ENCODE results near the gene CRYBB3.

The CRYBB3 gene

DNA sequence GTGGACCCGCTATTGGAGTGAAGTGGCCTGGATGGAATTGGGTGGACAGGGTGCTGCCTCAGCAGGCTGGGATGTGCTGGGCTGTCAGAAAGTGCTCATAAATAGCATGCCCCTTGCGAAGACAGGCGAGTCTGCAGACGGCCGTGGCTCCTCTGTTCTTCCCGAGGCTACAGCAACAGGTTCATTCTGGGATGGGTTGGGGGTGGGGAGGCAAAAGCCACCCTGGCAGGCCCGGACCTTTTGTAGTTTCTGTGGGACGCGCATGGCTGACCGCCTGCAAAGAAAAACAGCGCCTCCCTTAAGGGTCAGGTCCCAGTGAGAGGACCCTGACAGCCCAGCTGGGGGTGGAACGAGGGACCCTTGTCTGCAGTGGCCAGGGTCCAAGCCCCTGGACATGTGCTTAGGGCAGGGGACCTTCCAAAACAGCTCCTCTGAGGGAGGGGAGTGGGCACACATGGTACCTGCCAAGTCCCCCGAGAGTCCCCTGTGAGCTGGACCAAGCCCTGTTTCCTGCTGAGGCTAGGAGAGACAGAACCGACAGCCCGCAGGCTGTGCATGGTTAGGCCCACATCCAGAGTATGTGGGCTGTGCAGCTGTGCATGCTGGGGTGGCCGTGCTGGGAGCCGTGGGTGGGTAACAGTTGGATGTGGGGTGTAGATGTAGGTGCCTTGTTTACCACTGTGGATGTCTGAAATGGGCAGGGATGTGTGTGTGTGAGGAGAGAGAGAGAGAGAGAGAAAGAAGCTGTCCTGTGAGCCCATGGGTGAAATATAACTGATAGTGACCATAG is at the start of gene CRYBB3:
Gene CRYBB3 (plus strand): TSS at position 128 of the 790 bp plus-strand sequence. CDS start 1,539 bp downstream, outside the sequence.
- no peak for DNase-seq

DNA sequence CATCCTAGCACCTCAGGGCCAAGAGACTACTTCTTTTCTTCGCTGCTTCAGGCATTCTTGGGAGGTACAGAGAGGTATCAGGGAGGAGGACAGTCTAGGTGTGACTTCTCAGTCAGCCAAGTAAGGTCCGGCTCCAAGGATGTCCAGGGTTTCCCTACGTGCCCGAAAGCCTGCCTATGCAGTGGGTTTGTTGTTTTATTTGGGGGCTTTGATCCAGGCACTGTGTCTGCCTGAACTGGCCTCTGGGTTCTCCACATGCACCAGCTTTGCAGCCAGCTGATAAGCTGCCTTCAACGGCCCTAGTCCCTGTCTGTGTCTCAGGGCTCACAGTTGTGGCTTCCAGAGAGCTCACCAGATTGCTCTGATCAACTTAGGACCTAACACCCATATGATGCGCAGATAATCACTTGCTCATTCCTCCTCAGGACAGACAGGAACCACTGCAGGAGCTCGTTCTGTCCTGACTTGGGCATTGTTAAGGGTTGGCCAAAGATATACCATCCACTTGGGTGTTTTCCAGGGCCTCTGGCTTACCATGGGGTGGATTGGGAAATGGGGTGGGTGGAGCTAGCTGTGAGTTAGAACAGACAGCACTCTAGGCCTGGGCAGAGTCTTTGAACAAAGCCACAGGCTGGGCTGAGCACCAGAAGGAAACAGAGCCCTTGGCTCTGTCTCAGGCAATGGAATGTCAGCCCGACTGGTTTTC is 45.5 kb upstream of the CRYBB3 start:
- DNase-seq: no peak

GRCh38 chr22:25154667-25154999 is 45.0 kb upstream of the CRYBB3 start:
- no peak for DNase-seq

DNA sequence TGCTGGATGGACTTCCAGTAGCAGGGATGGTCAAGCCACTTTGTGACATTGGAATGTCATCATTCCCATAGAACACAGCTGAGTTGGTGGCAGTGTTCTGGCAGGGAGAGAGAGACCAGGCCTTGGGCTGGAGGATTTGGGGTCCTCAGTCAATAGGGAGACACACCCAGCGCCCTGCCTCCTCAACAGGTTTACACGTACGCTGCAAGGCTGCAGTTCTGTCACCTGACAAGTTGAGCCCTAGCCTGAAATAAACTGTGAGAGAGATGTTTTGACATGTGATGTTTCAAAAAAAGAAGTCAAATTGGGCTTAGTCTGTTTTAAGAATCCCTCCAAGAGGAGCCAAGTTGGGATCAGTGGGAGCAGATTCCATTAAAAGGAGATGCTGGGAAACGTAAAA is 42.9 kb upstream of the CRYBB3 start:
- no peak for DNase-seq

- no peak for DNase-seq
Observed at GRCh38 chr22:25159028-25159427, 40.6 kb upstream of the CRYBB3 start.

GRCh38 chr22:25160120-25160996 is 39.3 kb upstream of the CRYBB3 start:
- no peak for DNase-seq

DNA sequence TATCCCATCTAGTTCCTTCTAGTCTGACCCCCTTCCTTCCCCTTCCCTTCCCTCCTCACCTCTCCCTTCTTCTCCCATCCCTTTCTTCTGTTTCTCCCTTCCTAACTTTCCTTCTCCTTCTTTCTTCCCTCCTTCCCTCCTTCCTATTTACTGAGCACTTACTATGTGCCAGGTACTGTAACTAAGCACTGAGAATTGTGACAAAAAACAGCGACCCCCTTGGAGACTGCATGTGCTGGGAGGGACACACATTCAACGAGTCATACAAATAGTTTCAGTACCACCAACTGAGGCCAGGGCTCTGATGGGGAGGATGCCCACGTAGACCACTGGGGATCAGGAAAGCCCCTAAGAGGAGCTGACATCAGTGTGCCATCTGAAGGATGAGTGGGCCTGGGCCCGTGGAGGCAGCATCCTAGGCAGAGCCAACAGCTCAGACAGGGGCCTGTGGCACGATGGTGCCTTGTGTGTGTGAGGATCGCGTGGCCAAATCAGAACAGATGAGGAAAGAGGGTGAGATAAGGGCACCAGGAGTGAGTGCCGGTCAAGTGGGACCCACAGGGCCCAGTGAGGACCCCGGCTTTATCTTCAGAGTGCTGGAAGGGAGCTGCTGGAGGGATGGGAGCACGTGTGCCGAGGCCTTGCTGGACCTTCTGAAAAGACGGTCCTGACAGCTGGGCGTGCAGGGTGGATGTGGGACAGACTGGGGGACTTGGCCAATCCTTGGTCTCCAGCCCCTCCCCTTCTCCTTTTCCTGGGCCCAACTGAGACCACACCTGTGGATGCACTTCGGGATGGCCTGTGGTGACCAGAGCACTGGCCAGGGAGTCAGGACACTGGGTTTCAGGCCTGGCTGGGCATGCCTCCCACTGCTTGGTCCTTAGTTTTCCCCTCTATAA is 38.4 kb upstream of the CRYBB3 start:
- no peak for DNase-seq

GRCh38 chr22:25161916-25162530 is 37.6 kb upstream of the CRYBB3 start:
- DNase-seq: no peak

GRCh38 chr22:25162561-25162960 is 37.1 kb upstream of the CRYBB3 start:
- no peak for DNase-seq

GRCh38 chr22:25165785-25166184 is 33.9 kb upstream of the CRYBB3 start:
- DNase-seq: no peak

DNA sequence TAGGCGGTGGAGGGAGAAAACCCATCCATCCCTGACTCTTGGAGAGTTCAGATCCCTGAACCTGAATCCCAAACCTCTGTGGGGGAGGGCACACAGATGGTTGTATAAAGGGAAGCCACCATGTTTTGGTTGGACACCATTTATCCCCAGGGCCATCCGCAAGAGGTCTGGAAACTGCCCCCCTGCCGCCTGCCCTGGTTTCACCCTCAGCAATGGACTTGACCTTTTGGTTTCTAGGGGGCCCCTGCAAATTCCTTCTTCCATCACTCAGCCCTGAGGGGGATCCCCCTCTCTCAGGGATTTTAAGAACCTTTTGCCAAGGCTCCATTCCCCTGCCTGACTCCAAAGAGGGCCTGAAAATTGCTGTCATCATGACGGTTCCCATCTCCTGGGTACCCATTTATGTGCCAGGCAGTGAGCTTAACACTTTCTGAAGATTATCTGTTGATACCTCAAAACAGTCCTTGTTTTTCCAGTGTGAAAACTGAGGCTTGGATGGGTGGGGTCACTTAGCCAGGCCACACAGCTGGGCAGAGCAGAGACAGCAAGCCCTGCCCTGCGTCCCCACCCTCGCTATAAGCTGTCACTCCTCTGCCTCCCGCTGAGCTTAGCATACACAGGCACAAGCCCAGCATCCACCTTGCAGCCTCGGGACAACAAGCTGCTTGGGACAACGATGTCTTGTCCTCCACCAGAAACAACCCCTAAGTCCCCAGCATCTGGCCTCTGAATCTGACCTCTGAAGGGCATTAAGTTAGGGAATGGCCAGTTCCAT is 33.2 kb upstream of the CRYBB3 start:
- no peak for DNase-seq

DNA sequence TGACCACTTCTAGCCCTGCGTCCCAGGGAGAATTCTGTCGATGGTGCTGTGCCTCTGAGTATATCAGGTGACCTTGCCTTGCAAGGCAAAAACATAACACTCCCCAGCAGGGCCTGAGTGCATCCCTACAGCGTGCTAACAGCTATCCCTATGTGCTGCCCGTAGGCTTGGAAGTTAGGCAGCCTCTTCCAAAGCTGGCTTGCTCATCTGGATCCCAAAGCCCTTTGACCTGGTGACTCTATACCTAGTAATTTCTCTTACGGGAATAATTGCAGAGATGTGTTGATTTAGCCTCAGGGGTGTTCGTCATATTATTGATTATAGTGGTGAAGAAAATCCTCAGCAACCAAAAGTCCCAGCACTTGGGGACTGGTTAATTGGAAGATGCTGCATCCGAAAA is 32.6 kb upstream of the CRYBB3 start:
- DNase-seq: no peak

DNA sequence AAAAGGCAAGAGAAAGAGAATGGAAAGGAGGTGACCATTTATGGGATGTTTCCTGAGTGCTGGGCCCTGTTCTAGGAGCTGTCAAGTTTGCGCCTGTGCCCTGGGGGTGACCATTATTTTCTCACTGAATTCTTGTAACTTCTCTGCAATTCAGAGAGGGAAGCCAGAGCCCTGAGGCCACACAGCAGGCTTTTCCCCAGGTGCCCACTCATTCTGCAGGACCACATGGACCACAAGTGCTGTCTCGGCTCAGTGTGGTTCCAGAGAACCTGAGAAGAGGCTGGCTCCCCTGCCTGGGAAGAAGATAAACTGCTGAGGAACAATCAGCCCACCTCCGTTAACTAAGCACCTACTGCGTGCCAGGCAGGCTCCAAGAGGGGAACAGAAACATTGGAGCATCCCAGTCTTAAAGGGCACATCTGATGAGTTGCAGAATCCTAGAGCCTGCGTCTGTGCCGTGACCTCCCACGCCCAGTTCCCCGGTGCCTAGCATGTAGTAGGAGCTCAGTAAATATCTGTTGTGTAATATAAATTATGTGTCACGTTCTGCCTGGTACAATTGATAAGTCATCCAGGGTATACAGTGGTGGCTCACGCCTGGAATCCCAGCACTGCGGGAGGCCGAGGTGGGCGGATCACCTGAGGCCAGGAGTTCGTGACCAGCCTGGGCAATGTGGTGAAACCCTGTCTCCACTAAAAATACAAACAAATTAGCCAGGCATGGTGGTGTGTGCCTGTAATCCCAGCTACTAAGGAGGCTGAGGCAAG is 31.6 kb upstream of the CRYBB3 start:
- no peak for DNase-seq

DNA sequence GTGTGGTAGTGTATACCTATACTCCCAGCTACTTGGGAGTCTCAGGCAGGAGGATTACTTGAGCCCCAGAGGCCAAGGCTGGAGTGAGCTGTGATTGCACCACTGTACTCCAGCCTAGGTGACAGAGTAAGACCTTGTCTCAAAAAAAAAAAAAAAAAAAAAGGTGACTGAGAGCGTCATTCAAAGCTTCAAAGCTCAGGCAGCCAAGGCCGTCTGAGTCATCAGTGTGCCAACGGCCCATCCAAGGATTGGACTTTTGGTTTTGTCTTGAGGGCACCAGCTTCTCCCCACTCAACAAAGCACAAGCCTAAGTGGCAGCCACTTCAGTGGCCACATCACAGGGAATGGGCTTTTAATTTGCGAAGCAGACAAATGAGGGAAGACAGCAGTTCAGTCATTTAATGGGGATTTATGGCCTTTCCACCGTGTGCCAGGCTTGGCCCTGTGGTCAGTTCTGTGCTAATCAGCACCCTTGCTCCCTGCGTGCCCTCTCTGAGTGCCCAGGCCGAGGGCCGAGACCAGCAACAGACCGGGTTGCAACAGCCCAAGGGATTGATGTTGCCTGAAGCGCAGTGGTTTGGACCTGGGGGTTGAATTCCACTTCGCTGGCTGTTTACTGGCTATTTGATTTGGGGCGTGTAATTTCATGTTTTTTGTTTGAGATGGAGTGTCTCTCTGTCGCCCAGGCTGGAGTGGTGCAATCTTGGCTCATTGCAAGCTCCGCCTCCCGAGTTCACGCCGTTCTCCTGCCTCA is 30.2 kb upstream of the CRYBB3 start:
- DNase-seq: no peak

DNA sequence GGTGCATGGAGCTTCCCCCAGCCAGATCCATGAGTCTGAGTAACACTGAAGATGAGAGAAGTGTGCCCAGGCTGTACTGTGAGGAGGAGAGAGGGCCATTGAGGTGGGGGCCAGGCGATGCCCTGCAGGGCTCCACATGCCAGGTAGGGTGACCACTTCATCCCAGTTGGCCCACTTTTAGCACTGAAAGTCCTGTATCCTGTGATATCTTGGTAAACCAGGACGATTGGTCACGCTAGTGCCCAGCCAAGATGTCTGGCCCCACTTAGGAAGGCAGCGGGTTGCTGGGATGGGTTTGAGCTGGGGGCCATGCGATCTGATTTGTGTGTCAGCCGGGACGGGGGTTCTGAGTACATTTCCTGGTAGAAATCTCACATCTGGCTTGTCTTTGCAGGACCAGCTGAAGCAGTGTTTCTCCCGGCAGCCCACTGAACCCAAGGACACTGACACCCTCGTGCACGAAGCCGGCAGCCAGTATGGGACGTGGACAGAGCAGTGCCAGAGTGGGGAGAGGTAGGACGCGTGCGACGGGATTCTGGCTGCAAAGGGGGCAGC is 29.2 kb upstream of the CRYBB3 start:
- DNase-seq: no peak

GRCh38 chr22:25172153-25172552 is 27.5 kb upstream of the CRYBB3 start:
- no peak for DNase-seq

- no peak for DNase-seq
Observed at GRCh38 chr22:25174156-25174887, 25.3 kb upstream of the CRYBB3 start.

GRCh38 chr22:25174888-25175411 is 24.7 kb upstream of the CRYBB3 start:
- DNase-seq: no peak

Data from GF-D8 (cell line).